HG03097 (cell line): Measurements from ENCODE around the gene EMD.
A peak's percentile ranks its signal among the peaks of the same experiment; 100 is the strongest.

Experiments used
- ATAC-seq: cut with Tn5 transposase; IDR thresholded peaks from one replicate; pipeline ENCODE4 v1.9.1; 2021; ENCODE audit not compliant: unreplicated experiment, low FRiP score

Gene EMD

GRCh38 chrX:154354516-154354915 is 24.6 kb upstream of the EMD start:
- no peak for ATAC-seq

GRCh38 chrX:154355094-154355775 is 23.9 kb upstream of the EMD start:
- ATAC-seq, result no peak

DNA sequence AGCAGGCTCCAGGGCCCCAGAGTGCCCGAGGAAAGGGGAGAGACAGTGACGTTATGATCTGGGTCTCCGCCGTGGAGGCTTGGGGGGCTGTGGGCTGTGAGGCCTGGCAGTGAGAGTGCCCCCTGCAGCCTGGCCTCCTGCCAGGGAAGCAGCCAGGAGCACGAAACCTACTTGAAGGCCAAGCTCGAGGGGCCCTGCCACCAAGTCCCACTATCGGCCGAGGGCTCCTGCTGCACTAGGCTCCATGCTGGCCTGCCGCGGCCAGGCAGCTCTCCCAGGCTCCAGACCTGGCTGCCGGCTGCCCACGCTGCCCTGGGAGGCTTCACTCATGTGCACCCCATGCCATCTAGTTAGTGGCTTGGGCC is 23.3 kb upstream of the EMD start:
- ATAC-seq, result no peak

DNA sequence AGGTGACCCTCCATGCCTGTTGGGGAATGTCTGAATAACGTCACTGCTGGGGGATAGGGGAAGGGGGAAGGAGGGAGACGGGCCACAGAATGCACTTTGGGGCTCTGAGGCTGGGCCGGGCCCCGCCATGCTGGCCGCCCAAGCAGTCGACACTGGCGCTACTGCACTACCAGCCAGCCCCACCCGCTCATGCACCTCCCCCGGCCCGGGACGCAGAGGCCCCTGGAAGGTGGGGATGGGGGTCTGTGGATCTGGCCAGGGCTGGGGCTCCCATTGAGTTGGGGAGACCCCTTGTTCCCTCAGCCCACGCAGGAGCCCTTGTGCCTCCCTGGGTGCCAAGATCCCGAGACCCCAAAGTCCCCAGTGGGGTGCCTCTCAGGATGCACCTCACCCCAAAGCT is 22.5 kb upstream of the EMD start:
- no peak for ATAC-seq

GRCh38 chrX:154357205-154357604 is 21.9 kb upstream of the EMD start:
- ATAC-seq, result no peak

GRCh38 chrX:154358011-154358410 is 21.1 kb upstream of the EMD start:
- ATAC-seq, result no peak

DNA sequence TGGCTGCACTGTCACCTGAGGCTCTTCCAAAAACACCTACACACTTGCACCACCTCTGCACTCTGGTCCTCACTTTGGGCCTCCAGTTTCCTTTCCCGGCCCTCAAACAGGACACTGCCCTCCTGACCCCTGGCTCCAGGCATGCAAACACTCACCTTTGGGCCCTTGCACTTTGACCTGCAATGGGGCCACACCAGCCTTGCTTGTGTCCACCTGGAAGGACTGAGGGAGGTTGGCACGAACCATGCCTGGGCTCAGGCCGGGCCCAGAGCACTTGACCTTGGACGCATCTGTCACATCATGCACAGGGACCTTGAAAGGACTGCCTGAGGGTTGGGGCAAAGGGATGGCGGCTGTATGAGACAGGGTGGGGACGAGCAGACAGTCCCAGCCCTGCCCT is 20.3 kb upstream of the EMD start:
- no peak for ATAC-seq

GRCh38 chrX:154359362-154360154 is 19.5 kb upstream of the EMD start:
- no peak for ATAC-seq

GRCh38 chrX:154360155-154360713 is 18.9 kb upstream of the EMD start:
- ATAC-seq, result no peak

DNA sequence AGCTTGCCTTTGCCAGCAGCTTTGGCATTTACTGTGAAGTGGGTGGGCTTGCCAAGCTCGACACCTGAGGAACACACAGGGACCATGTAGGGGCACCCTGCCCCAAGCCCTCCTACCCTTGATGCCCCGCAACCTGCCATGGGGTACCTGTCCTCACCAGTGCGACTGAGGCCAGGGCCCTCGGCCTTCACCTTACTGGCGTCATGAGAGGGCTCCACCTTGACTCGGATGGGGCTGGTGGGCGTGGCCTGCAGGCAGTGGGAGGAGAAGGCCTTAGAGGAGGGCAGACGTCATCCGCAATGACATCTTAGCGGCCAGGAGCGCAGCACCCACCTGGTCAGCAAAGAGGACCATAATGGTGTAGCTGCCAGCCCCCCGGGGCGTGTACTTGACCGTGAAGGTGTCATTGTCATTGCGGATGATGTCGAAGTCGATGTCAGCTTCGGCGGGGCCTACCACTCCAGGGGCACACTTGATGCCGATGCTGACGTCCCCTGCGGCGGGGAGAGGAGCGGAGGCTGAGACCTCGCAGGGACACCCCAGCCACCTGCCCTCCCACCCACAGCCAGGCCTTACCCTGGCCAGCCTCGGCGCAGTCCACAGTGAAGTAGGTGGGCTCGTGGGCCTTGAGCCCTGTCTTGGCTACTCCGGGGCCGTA is 16.9 kb upstream of the EMD start:
- no peak for ATAC-seq

GRCh38 chrX:154363706-154364439 is 15.2 kb upstream of the EMD start:
- no peak for ATAC-seq

DNA sequence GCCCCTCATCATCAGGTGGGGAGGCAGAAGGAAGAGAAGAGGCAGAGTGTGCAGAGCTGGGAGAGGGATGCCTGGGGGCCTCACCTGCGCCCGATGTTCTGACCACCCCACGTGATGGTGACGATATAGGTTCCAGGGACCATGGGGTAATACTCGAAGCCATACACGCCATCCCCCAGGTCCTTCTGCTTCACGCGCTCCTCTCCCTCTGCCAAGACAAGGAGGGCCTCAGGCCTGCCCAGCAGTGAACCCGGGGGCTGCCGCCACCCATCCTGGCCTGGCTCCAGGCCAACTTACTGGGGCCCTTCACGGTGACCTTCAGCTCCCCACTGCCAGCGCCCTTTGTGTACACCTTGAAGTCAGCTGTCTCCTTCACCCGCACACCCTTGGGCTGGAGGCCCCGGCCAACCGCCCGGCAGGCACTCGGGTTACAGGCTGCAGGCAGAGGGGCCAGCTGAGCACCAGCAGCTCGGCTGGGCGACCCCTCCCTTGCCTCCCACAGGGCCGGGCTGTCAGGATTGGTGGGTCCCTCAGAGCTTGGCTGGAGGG is 14.0 kb upstream of the EMD start:
- ATAC-seq, result no peak

DNA sequence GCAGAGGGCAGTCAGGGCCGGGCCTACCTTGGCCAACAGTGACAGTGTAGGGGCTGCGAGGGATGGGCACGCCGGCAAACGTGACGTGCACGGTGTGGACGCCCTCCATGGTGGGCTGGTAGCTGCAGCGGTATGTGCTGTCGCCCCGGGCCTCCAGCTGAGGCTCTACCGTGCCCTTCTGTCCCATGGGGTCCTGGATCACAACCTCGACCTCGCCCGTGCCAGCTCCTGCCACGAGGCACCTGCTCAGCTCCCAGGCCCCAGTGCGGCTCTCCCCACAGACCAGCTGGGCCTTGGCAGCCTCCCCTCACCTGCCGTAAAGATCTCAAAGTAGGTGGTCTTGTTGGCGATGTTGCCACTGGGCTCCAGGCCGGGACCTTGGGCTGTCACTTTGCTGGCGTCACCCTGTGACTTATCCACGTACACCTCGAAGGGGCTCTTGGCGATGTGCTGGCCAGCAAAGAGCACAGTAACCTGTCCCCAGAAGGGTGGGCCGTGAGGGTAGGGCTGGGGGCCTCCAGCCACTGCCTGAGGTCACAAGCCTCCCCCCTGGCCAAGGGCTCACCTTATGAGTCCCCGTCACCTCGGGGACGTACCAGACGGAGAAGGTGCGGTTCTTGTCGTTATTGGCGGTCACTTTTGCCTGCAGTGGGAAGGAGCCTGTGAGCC is 13.0 kb upstream of the EMD start:
- ATAC-seq, result no peak

DNA sequence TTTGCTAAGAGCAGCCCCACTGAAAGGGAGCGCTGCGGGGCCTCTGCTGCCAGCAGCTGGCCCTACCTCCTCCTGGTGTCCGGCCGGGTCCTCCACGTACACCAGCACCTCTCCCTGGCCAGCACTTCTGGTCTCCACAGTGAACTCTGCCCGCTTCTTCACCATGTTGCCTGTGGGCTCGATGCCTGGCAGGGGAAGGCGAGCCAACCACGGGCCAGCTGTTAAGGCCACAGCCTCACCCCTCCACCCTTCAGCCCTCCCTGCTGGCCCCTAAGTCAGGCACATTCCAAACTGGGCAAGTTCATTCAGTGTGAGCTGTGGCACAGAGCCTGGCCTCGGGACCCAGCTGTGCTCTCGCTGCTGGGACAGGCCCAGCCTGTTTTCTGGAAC is 12.4 kb upstream of the EMD start:
- no peak for ATAC-seq

- no peak for ATAC-seq
Measured at GRCh38 chrX:154367474-154368308, 11.4 kb upstream of the EMD start.

DNA sequence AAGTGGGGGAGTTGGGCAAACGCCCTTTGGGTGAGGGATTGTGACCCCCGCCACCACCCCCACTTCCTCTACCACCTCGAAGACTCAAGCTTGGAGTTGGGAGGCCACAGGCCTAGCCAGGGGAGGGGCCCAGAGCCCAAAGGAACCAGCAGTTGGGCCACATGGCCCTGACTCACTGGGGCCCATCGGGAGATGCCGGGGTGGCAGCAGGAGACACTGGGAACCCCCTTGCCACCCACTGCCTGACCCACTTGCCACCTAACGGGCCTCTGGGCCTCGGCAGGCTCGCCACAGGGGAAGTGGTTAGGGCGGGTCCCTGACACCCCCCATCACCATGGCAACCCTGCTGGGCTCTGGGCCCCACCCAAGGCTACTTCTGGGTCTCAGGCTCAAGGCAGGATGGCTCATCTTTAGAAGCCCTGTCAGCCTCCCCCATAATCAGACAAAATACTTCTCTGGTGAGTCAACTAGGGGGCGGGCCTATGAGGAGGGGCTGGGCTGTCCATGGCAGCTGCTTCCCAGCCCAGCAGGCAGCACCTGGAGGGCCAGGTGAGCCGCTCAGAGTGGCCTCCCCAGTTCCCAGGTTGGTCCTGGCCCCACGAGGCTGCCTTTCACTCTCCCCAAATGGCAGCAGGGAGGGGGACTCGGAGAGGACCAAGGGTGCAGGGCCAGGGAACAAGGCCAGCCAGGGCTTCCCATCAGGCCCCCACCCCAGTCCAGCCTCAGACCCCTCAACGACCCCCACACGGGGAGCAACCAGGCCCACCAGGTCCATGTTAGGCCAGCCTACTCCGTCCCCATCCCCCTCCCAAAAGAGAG is 10.3 kb upstream of the EMD start:
- peak; percentile 25 for ATAC-seq

DNA sequence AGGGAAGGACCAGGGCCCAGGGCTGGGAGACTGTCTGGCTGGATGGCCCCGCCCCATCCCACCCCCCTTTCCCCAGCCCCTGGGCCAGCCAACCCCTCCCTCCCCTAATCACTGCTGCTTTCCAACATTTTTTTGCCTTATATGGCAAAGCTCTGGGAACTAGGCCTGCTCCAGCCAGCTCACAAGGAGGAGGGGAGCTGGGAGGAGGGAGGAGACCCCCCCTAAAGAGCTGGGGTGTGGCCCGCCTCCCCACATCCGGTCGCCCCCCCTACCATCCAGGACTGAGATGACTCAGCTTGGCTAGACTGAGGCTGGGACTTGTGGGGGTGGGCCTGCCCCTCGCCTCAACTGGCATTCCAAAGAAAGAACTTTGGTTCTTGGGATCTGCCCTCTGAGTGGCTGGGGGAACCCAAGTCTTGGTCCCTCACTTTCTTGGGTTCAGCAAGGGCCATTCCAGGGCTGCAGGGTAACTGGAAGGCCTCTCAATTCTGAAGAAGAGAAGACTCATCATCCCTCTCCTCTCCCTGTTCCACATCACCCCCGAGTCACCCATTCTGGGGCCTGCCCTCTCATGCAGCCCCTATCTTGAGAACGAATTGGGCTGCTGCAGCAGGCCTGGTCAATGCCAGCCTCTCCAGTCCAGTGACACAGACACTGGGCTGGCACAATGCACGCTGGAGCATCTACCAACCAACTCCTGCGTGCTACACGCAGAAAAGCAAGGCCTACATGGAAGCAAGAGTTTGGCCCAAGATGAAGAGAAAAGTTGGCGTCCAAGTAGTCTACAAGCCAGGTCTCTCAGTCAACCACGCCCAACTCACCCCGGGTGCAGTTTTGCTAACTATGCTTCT is 9.4 kb upstream of the EMD start:
- no peak for ATAC-seq
